Psoas muscle (tissue), 8 donors: ENCODE measurements around the gene EML4. TPM values are rescaled to one million over a fixed set of nuclear protein-coding genes. Genes with fewer than 3 reads are reported as not detected.

Experiments used
- ATAC-seq, 4 donors: fragments of 200-7000 bp; cut with Tn5 transposase; one replicate each; pipeline ENCODE4 v1.9.1; 2020; ENCODE audit warnings: moderate library complexity in 3 of 4, mild to moderate bottlenecking in 2 of 4
- DNase-seq, 2 donors: peaks; one replicate each; pipeline ENCODE4 v3.0.0-alpha.2; 2020
- H3K27ac ChIP-seq: fragments of 200-600 bp; one replicate; pipeline ENCODE4 v1.8.0; 2022
- H3K27me3 ChIP-seq, 3 donors: fragments of 200-600 bp in 1 of 3; one replicate each; pipeline versions ENCODE4 v1.6.1 to v1.8.0; 2013 to 2022; ENCODE audit warnings: low read length in 2 of 3, mild to moderate bottlenecking in 2 of 3, moderate library complexity in 1 of 3; ENCODE audit not compliant: insufficient read depth in 3 of 3
- H3K36me3 ChIP-seq, 2 donors: fragments of 200-600 bp in 1 of 2; one replicate each; pipeline versions ENCODE4 v1.6.1 to v1.8.0; 2013 to 2022; ENCODE audit warnings: low read depth in 1 of 2, mild to moderate bottlenecking in 1 of 2, moderate library complexity in 1 of 2; ENCODE audit not compliant: insufficient read depth in 1 of 2
- H3K4me1 ChIP-seq: fragments of 200-600 bp; one replicate; pipeline ENCODE4 v1.8.0; 2022
- H3K4me3 ChIP-seq: fragments of 200-600 bp; one replicate; pipeline ENCODE4 v1.8.0; 2022; ENCODE audit warnings: mild to moderate bottlenecking
- H3K9me3 ChIP-seq: fragments of 200-600 bp; one replicate; pipeline ENCODE4 v1.8.0; 2022
- WGBS, 3 donors: extraction: QIAGEN DNeasy Blood & Tissue Kit; methylation state at CpG; one replicate each; pipeline versions ENCODE4 v1.1.6 to v1.1.7; 2013; 5-methylcytosine and 5-hydroxymethylcytosine counted together
- intact Hi-C, 2 donors: fragments of 100-400 bp; cut with DNase I; formaldehyde crosslinking; loops; one replicate each; pipeline versions ENCODE4 v1.11.0 to v1.14.2; 2022
- polyA plus RNA-seq, 3 donors: library from polyadenylated mRNA; stranded (reverse); fragments of 200-250 nt; gene quantifications; one replicate each; pipeline ENCODE4 v1.2.3, GENCODE V29; 2013
- total RNA-seq, 4 donors: library from RNA; stranded (reverse); fragmentation: NEBNext Ultra II Directional in 2 of 4; extraction: Animal tissue kit (Norgen Biotek cat#: 25700) in 2 of 4; gene quantifications; one replicate each; pipeline versions ENCODE4 v1.2.1 to v1.2.4, GENCODE V29; 2021 to 2023
- TF ChIP-seq, protein P1 (sequence below): fragments of 200-600 bp; IDR thresholded peaks from one replicate; pipeline ENCODE4 v1.8.0; 2022; ENCODE audit warnings: antibody characterized with exemption
- donor health status: healthy with polysubstance abuse.
- donor health status: DM: no; HTN: no; CAD: no; lungs with moderate emphysema.
- donor health status: Bipolar disorder and iron deficiency.
- donor health status: healthy.
- donor health status: DM: yes; HTN: yes; CAD: no.
- donor health status: DM: no; HTN: no; CAD: no.
- donor health status: DM: no; HTN: no; CAD: no.
- donor health status: DM: yes; HTN: yes; CAD: no.

The EML4 gene
- total and polyA plus RNA-seq, 7 donors, result 2.7 to 8.9 (median 5.0) TPM

GRCh38 chr2:42178335-42178734, 9.2 kb downstream of the EML4 start:
- intact Hi-C loops, result no loop called here
- TF ChIP-seq, protein P1, sequence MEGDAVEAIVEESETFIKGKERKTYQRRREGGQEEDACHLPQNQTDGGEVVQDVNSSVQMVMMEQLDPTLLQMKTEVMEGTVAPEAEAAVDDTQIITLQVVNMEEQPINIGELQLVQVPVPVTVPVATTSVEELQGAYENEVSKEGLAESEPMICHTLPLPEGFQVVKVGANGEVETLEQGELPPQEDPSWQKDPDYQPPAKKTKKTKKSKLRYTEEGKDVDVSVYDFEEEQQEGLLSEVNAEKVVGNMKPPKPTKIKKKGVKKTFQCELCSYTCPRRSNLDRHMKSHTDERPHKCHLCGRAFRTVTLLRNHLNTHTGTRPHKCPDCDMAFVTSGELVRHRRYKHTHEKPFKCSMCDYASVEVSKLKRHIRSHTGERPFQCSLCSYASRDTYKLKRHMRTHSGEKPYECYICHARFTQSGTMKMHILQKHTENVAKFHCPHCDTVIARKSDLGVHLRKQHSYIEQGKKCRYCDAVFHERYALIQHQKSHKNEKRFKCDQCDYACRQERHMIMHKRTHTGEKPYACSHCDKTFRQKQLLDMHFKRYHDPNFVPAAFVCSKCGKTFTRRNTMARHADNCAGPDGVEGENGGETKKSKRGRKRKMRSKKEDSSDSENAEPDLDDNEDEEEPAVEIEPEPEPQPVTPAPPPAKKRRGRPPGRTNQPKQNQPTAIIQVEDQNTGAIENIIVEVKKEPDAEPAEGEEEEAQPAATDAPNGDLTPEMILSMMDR, result no peak
- Histone ChIP-seq H3K4me3 (no peak overlapping the region), H3K4me1 (no peaks in the 10 kb centered on the region), H3K36me3 (no peaks in the 10 kb centered on the region), H3K27me3 (no peaks in the 10 kb centered on the region), H3K27ac (no peak overlapping the region), H3K9me3 (no peaks in the 10 kb centered on the region)
- 75 to 82% (median 77%) methylated on average over 6 of the region's 6 CpGs for WGBS, 3 donors
- DNase-seq (no peak), ATAC-seq (no peak)

DNA sequence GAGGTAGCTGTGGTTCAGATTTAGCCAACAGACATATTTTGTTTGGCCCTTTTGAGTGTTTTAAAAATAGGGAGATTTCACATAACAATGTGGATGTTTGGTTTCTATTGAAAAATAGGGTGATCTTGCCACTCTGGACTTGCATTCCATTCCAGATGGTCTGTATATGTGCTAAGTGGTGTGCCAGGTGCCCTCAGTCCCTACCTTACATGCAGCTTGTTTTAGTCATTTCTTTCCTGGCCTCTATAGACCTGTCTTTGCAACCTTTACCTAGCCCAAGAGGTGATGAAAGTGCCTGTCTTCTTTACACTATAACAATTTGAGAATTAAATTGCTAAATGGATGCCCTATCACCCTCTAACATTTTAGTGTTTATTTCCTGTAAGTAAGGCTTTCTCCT, 11.1 kb downstream of the EML4 start:
- H3K27ac ChIP-seq, result no peak overlapping the region
- no peaks in the 10 kb centered on the region for H3K4me1 ChIP-seq
- no peaks in the 10 kb centered on the region for H3K9me3 ChIP-seq
- H3K4me3 ChIP-seq, result no peak overlapping the region
- intact Hi-C loops, result no loop called here
- H3K27me3 ChIP-seq, result no peaks in the 10 kb centered on the region
- no peak for ATAC-seq
- DNase-seq, result no peak
- TF ChIP-seq, protein P1, result no peak
- H3K36me3 ChIP-seq, result no peaks in the 10 kb centered on the region

GRCh38 chr2:42182654-42183308, 13.6 kb downstream of the EML4 start:
- intact Hi-C loops, result no loop called here
- DNase-seq (no peak), ATAC-seq (no peak)
- TF ChIP-seq, protein P1, result no peak
- Histone ChIP-seq H3K4me3 (no peak overlapping the region), H3K36me3 (no peaks in the 10 kb centered on the region), H3K9me3 (no peaks in the 10 kb centered on the region), H3K4me1 (no peaks in the 10 kb centered on the region), H3K27me3 (no peaks in the 10 kb centered on the region), H3K27ac (no peak overlapping the region)
- whole genome bisulfite sequencing, 3 donors, result 92 to 98% (median 94%) methylated on average over 2 of the region's 2 CpGs

GRCh38 chr2:42183775-42184174, 14.6 kb downstream of the EML4 start:
- no peak for DNase-seq
- H3K4me3 ChIP-seq, result no peak overlapping the region
- no peaks in the 10 kb centered on the region for H3K36me3 ChIP-seq
- ATAC-seq, result no peak
- whole genome bisulfite sequencing, 3 donors, result 68 to 86% (median 70%) methylated on average over 1 of the region's 1 CpG
- no peak overlapping the region for H3K27ac ChIP-seq
- no peaks in the 10 kb centered on the region for H3K27me3 ChIP-seq
- H3K4me1 ChIP-seq, result no peaks in the 10 kb centered on the region
- TF ChIP-seq, protein P1, result no peak
- intact Hi-C loops, result no loop called here
- no peaks in the 10 kb centered on the region for H3K9me3 ChIP-seq

- intact Hi-C loops, result no loop called here
- no peak for ATAC-seq
These were observed 15.2 kb downstream of the EML4 start for GRCh38 chr2:42184346-42184745.

More at GRCh38 chr2:42184346-42184745, 15.2 kb downstream of the EML4 start:
- no peak overlapping the region for H3K4me3 ChIP-seq
- H3K27ac ChIP-seq, result no peak overlapping the region
- whole genome bisulfite sequencing, 3 donors, result 84 to 95% (median 90%) methylated on average over 3 of the region's 3 CpGs
- DNase-seq, result no peak
- no peaks in the 10 kb centered on the region for H3K36me3 ChIP-seq
- no peaks in the 10 kb centered on the region for H3K9me3 ChIP-seq
- no peaks in the 10 kb centered on the region for H3K4me1 ChIP-seq
- TF ChIP-seq, protein P1, result no peak
- no peaks in the 10 kb centered on the region for H3K27me3 ChIP-seq
